HEK293 (cell line): ENCODE data around the gene WBP4.

Experiments used
- CTCF ChIA-PET: fragments of 350-600 bp; formaldehyde crosslinking; extraction: SDS; loops from one replicate; lab custom pipeline; 2021; ENCODE audit warnings: antibody characterized with exemption; lab: Yijun Ruan, JAX
- POLR2A ChIA-PET: fragments of 300-600 bp; formaldehyde crosslinking; extraction: SDS; loops from one replicate; lab custom pipeline; 2020; ENCODE audit warnings: antibody characterized with exemption, inconsistent platforms; lab: Yijun Ruan, JAX
- H3K27ac ChIP-seq: fragments of 200-500 bp; sonication (Bioruptor generic); 2 replicates; pipeline ENCODE4 v1.5.1; 2014; ENCODE audit warnings: low read depth, low read length, control low read depth, inconsistent platforms; ENCODE audit errors: extremely low read depth
- H3K36me3 ChIP-seq, 2 experiments: fragments of 200-500 bp in 1 of 2; sonication (Bioruptor generic) in 1 of 2; 1 replicate in 1 of 2; 2 replicates in 1 of 2; pipeline ENCODE4 v1.5.1; 2014 to 2017; ENCODE audit warnings: inconsistent platforms in 2 of 2, low read length in 2 of 2; ENCODE audit not compliant: control insufficient read depth in 2 of 2, insufficient read depth in 1 of 2
- H3K4me1 ChIP-seq: fragments of 200-500 bp; sonication (Bioruptor generic); 2 replicates; pipeline ENCODE4 v1.5.1; 2014; ENCODE audit warnings: mild to moderate bottlenecking, low read length, inconsistent platforms; ENCODE audit not compliant: control insufficient read depth, insufficient read depth
- H3K4me3 ChIP-seq: 2 replicates; pipeline ENCODE4 v1.5.1; 2011; ENCODE audit warnings: low read depth, mild to moderate bottlenecking, control low read depth, low read length, moderate library complexity
- H3K9me3 ChIP-seq: fragments of 200-500 bp; sonication (Bioruptor generic); 2 replicates; pipeline ENCODE4 v1.5.1; 2014; ENCODE audit warnings: low read depth, low read length, inconsistent platforms; ENCODE audit not compliant: control insufficient read depth, insufficient read depth
- GLI4 ChIP-seq: fragments of 450-650 bp; formaldehyde crosslinking; IDR thresholded peaks from 2 replicates; pipeline ENCODE4 v1.5.1; 2016; ENCODE audit warnings: missing biosample characterization, missing genetic modification characterization
- PRDM1 ChIP-seq: fragments of 450-650 bp; formaldehyde crosslinking; IDR thresholded peaks from 2 replicates; pipeline ENCODE4; 2016; ENCODE audit warnings: missing biosample characterization, missing genetic modification characterization
- PRDM10 ChIP-seq: fragments of 450-650 bp; formaldehyde crosslinking; IDR thresholded peaks from 2 replicates; pipeline ENCODE4 v1.5.1; 2016; ENCODE audit warnings: missing biosample characterization, missing genetic modification characterization
- SP3 ChIP-seq: fragments of 450-650 bp; formaldehyde crosslinking; IDR thresholded peaks from 2 replicates; pipeline ENCODE4 v1.5.1; 2016; ENCODE audit warnings: missing biosample characterization, missing genetic modification characterization
- ZBTB17 ChIP-seq: fragments of 450-650 bp; formaldehyde crosslinking; IDR thresholded peaks from 2 replicates; pipeline ENCODE4 v1.5.1; 2016; ENCODE audit warnings: missing biosample characterization, missing genetic modification characterization
- ZBTB26 ChIP-seq: fragments of 450-650 bp; formaldehyde crosslinking; optimal IDR thresholded peaks from 2 replicates; pipeline ENCODE3; 2016; ENCODE audit warnings: missing biosample characterization, mild to moderate bottlenecking, missing genetic modification characterization
- ZFHX2 ChIP-seq: fragments of 450-650 bp; formaldehyde crosslinking; conservative IDR thresholded peaks from 2 replicates; pipeline ENCODE4 v1.5.1; 2016; ENCODE audit warnings: missing biosample characterization, missing genetic modification characterization
- ZNF10 ChIP-seq: fragments of 450-650 bp; formaldehyde crosslinking; IDR thresholded peaks from 2 replicates; pipeline ENCODE4 v1.5.1; 2017; ENCODE audit warnings: missing biosample characterization, missing genetic modification characterization
- ZNF146 ChIP-seq: fragments of 450-650 bp; formaldehyde crosslinking; IDR thresholded peaks from 2 replicates; pipeline ENCODE4 v1.5.1; 2016; ENCODE audit warnings: missing biosample characterization, missing genetic modification characterization
- ZNF184 ChIP-seq: fragments of 450-650 bp; IDR thresholded peaks from 2 replicates; pipeline ENCODE4 v1.5.1; 2018; ENCODE audit warnings: missing biosample characterization, mild to moderate bottlenecking, missing genetic modification characterization
- ZNF266 ChIP-seq: fragments of 450-650 bp; formaldehyde crosslinking; IDR thresholded peaks from 2 replicates; pipeline ENCODE4 v1.5.1; 2016; ENCODE audit warnings: missing biosample characterization, missing genetic modification characterization, low read depth
- ZNF274 ChIP-seq, 2 experiments: fragments of 200-500 bp in 1 of 2; fragments of 450-650 bp in 1 of 2; sonication (Bioruptor generic) in 1 of 2; formaldehyde crosslinking in 1 of 2; IDR thresholded peaks; 2 replicates each; pipeline versions ENCODE4 v1.5.1 to v1.6.1; 2014 to 2016; ENCODE audit warnings: borderline replicate concordance in 1 of 2, inconsistent platforms in 1 of 2, low read length in 1 of 2, missing biosample characterization in 1 of 2, missing genetic modification characterization in 1 of 2
- ZNF473 ChIP-seq: fragments of 450-650 bp; formaldehyde crosslinking; IDR thresholded peaks from 2 replicates; pipeline ENCODE4 v1.5.1; 2017; ENCODE audit warnings: missing biosample characterization, missing genetic modification characterization
- ZNF561 ChIP-seq: fragments of 450-650 bp; IDR thresholded peaks from 2 replicates; pipeline ENCODE4 v1.5.1; 2018; ENCODE audit warnings: missing biosample characterization, missing genetic modification characterization, borderline replicate concordance
- ZNF670 ChIP-seq: fragments of 450-650 bp; formaldehyde crosslinking; IDR thresholded peaks from 2 replicates; pipeline ENCODE4 v1.5.1; 2016; ENCODE audit warnings: missing biosample characterization, missing genetic modification characterization, low read depth
- ZNF830 ChIP-seq: fragments of 450-650 bp; IDR thresholded peaks from 2 replicates; pipeline ENCODE4 v1.5.0; 2018; ENCODE audit warnings: missing biosample characterization, missing genetic modification characterization, low read depth, mild to moderate bottlenecking, moderate library complexity

The WBP4 gene

GRCh38 chr13:41054919-41055619 is 6.2 kb upstream of the WBP4 start (continued):
- no peak for TF ChIP-seq ZNF561 (tag by site-specific recombination)

- POLR2A ChIA-PET: no interaction called here
- H3K4me3 ChIP-seq: no peak overlapping the region
- CTCF ChIA-PET: interaction anchor here (0.6 to 2.6 kb wide), 3 partner anchors 11 to 175 kb away, joined by 4 to 16 read pairs (median 6); no protein-coding TSS in a partner anchor
- no peaks in the 10 kb centered on the region for H3K36me3 ChIP-seq
- no peaks in the 10 kb centered on the region for H3K9me3 ChIP-seq
- H3K4me1 ChIP-seq: peaks cover 3% of the 10 kb centered on the region; the same call in 1 of the 2 replicates
- no peak overlapping the region for H3K27ac ChIP-seq
- peak; percentile 98 for TF ChIP-seq ZNF10 (tag by site-specific recombination)
- no peak for TF ChIP-seq ZNF266 (tag by site-specific recombination)
These were observed 5.1 kb upstream of the WBP4 start for GRCh38 chr13:41056194-41056593.

- ChIA-PET CTCF (interaction anchor here (0.6 to 0.7 kb wide), 4 partner anchors 33 to 1055 kb away, joined by 3 to 5 read pairs (median 4); no protein-coding TSS in a partner anchor), POLR2A (interaction anchor here (0.6 to 0.7 kb wide), 3 partner anchors 8 to 138 kb away, joined by 3 to 6 read pairs (median 4); no protein-coding TSS in a partner anchor)
- no peaks in the 10 kb centered on the region for H3K36me3 ChIP-seq
These were observed 4.2 kb upstream of the WBP4 start for GRCh38 chr13:41056826-41057711.

GRCh38 chr13:41058295-41059070 is 2.8 kb upstream of the WBP4 start:
- ChIA-PET POLR2A (no interaction called here), CTCF (interaction anchor here (0.6 to 1.3 kb wide), 3 partner anchors 8 to 27 kb away, joined by 3 to 4 read pairs (median 3); no protein-coding TSS in a partner anchor)
- no peaks in the 10 kb centered on the region for H3K9me3 ChIP-seq
- H3K27ac ChIP-seq: no peak overlapping the region
- peaks cover 0 to 4% of the 10 kb centered on the region in 2 experiments; a peak in 2 of 3 replicates for H3K36me3 ChIP-seq
- H3K4me1 ChIP-seq: peaks cover 5% of the 10 kb centered on the region; the same call in 1 of the 2 replicates
- H3K4me3 ChIP-seq: no peak overlapping the region
- TF ChIP-seq PRDM1 (tag by site-specific recombination) (peak; percentile 17; the same call in 1 of the 2 replicates), GLI4 (tag by site-specific recombination) (no peak; the same call in 1 of the 2 replicates), ZNF670 (tag by site-specific recombination) (no peak), ZBTB17 (tag by site-specific recombination) (peak; percentile 50; the same call in 1 of the 2 replicates), ZNF473 (no peak), SP3 (tag by site-specific recombination) (no peak), ZNF274 (IDR thresholded peaks at IDR 0.05; ENCODE audit: low read length) (no peak), ZNF274 (tag by site-specific recombination; IDR thresholded peaks at IDR 0.05; ENCODE audit: borderline replicate concordance) (no peak), ZFHX2 (tag by site-specific recombination) (peak; percentile 56), ZBTB26 (tag by site-specific recombination) (no peak)

More at GRCh38 chr13:41056826-41057711, 4.2 kb upstream of the WBP4 start:
- H3K4me3 ChIP-seq: no peak overlapping the region
- TF ChIP-seq ZNF830 (tag by site-specific recombination): no peak
- TF ChIP-seq ZBTB17 (tag by site-specific recombination): peak; percentile 39
- peak; percentile 61; the same call in 1 of the 2 replicates for TF ChIP-seq ZNF146 (tag by site-specific recombination)
- 0 out of 2 replicates have a peak, but pooled peaks have one; percentile 47 for TF ChIP-seq PRDM10 (tag by site-specific recombination)
- TF ChIP-seq ZNF184 (tag by site-specific recombination): no peak
- no peak overlapping the region for H3K27ac ChIP-seq
- H3K4me1 ChIP-seq: peaks cover 3% of the 10 kb centered on the region; the same call in 1 of the 2 replicates
- no peaks in the 10 kb centered on the region for H3K9me3 ChIP-seq
